Mesendoderm (in vitro differentiated cells): Measurements from ENCODE around the gene ZNF33B.

ENCODE experiments used
- DNase-seq: peaks from one replicate; pipeline ENCODE4 v3.0.0; 2013
- H2AK5ac ChIP-seq: 2 replicates; pipeline ENCODE4 v1.6.1; 2013; ENCODE audit warnings: low read length, inconsistent platforms
- H2BK120ac ChIP-seq: 2 replicates; pipeline ENCODE4 v1.6.1; 2013; ENCODE audit warnings: low read depth, mild to moderate bottlenecking, low read length, moderate library complexity, mixed read lengths
- H2BK15ac ChIP-seq: replicated peaks from 2 replicates; pipeline ENCODE4 v1.6.1; 2013; ENCODE audit warnings: low read depth, mild to moderate bottlenecking, moderate library complexity
- H2BK5ac ChIP-seq: 2 replicates; pipeline ENCODE4 v1.6.1; 2013; ENCODE audit warnings: low read length, inconsistent platforms
- H3K18ac ChIP-seq: 2 replicates; pipeline ENCODE4 v1.6.1; 2013; ENCODE audit warnings: mild to moderate bottlenecking, low read length, mixed read lengths
- H3K23ac ChIP-seq: one replicate; pipeline ENCODE4 v1.6.1; 2013; ENCODE audit warnings: low read length
- H3K27ac ChIP-seq: 2 replicates; pipeline ENCODE4 v1.5.1; 2013; ENCODE audit warnings: low read depth, mild to moderate bottlenecking, inconsistent platforms, low read length, moderate library complexity
- H3K27me3 ChIP-seq: 2 replicates; pipeline ENCODE4 v1.6.1; 2013; ENCODE audit warnings: low read length, control low read depth, mild to moderate bottlenecking, inconsistent platforms; ENCODE audit not compliant: insufficient read depth, poor library complexity
- H3K36me3 ChIP-seq: 2 replicates; pipeline ENCODE4 v1.6.1; 2013; ENCODE audit warnings: low read length, inconsistent platforms; ENCODE audit not compliant: control insufficient read depth, insufficient read depth
- H3K4ac ChIP-seq: one replicate; pipeline ENCODE4 v1.6.1; 2013; ENCODE audit warnings: low read depth, mild to moderate bottlenecking, low read length, moderate library complexity
- H3K4me1 ChIP-seq: 2 replicates; pipeline ENCODE4 v1.6.1; 2013; ENCODE audit warnings: low read depth, low read length, inconsistent platforms; ENCODE audit not compliant: control insufficient read depth
- H3K4me2 ChIP-seq: 2 replicates; pipeline ENCODE4 v1.6.1; 2013; ENCODE audit warnings: low read length
- H3K4me3 ChIP-seq: 2 replicates; pipeline ENCODE4 v1.5.1; 2013; ENCODE audit warnings: mild to moderate bottlenecking, low read length
- H3K56ac ChIP-seq: one replicate; pipeline ENCODE4 v1.6.1; 2013; ENCODE audit warnings: low read length
- H3K79me1 ChIP-seq: 2 replicates; pipeline ENCODE4 v1.6.1; 2013; ENCODE audit warnings: low read length, inconsistent platforms
- H3K79me2 ChIP-seq: 2 replicates; pipeline ENCODE4 v1.6.1; 2013; ENCODE audit warnings: mild to moderate bottlenecking, low read length; ENCODE audit not compliant: control insufficient read depth, insufficient read depth
- H3K9ac ChIP-seq: 2 replicates; pipeline ENCODE4 v1.6.1; 2013; ENCODE audit warnings: low read length, inconsistent platforms
- H4K5ac ChIP-seq: one replicate; pipeline ENCODE4 v1.6.1; 2013; ENCODE audit warnings: low read length
- H4K8ac ChIP-seq: one replicate; pipeline ENCODE4 v1.6.1; 2013; ENCODE audit warnings: low read depth, mild to moderate bottlenecking, control low read depth, low read length, moderate library complexity
- WGBS: extraction: QIAGEN DNeasy Blood & Tissue Kit; methylation state at CpG from one replicate; pipeline ENCODE4 v1.1.7; 2013; ENCODE audit warnings: low lambda C conversion rate, missing lambda C conversion rate; ENCODE audit not compliant: insufficient coverage; ENCODE audit errors: extremely low coverage; 5-methylcytosine and 5-hydroxymethylcytosine counted together

ZNF33B gene

GRCh38 chr10:42632564-42632963 is 5.8 kb downstream of the ZNF33B start:
- H3K4me2 ChIP-seq, result no peak overlapping the region
- H3K56ac ChIP-seq, result no peak overlapping the region
- H3K36me3 ChIP-seq, result peaks cover 3% of the 10 kb centered on the region
- DNase-seq, result no peak
- H3K79me2 ChIP-seq, result peaks cover 2% of the 10 kb centered on the region
- no peak overlapping the region for H2BK5ac ChIP-seq
- H2AK5ac ChIP-seq, result no peak overlapping the region
- H3K27ac ChIP-seq, result no peak overlapping the region
- no peak overlapping the region for H4K5ac ChIP-seq
- H3K4me1 ChIP-seq, result no peaks in the 10 kb centered on the region
- H3K18ac ChIP-seq, result no peak overlapping the region
- H4K8ac ChIP-seq, result no peak overlapping the region
- H3K4ac ChIP-seq, result no peak overlapping the region
- peaks cover 2% of the 10 kb centered on the region for H3K79me1 ChIP-seq
- H3K23ac ChIP-seq, result no peak overlapping the region
- no peak overlapping the region for H2BK15ac ChIP-seq
- H2BK120ac ChIP-seq, result no peak overlapping the region
- no peak overlapping the region for H3K4me3 ChIP-seq
- H3K27me3 ChIP-seq, result no peaks in the 10 kb centered on the region
- H3K9ac ChIP-seq, result no peak overlapping the region
- no CpG with 5 or more reads among the region's 3 CpGs for WGBS

- Histone ChIP-seq H3K56ac (no peak overlapping the region), H4K8ac (no peak overlapping the region), H3K23ac (no peak overlapping the region), H3K79me2 (peaks cover 2% of the 10 kb centered on the region), H3K4me3 (no peak overlapping the region), H3K4ac (no peak overlapping the region), H2AK5ac (no peak overlapping the region), H3K9ac (no peak overlapping the region), H2BK120ac (no peak overlapping the region), H2BK15ac (no peak overlapping the region), H3K79me1 (peaks cover 2% of the 10 kb centered on the region), H3K4me1 (no peaks in the 10 kb centered on the region), H3K27ac (no peak overlapping the region), H3K36me3 (peaks cover 3% of the 10 kb centered on the region), H3K18ac (no peak overlapping the region), H3K27me3 (no peaks in the 10 kb centered on the region), H3K4me2 (no peak overlapping the region), H4K5ac (no peak overlapping the region), H2BK5ac (no peak overlapping the region)
- no CpG with 5 or more reads among the region's 1 CpG for WGBS
- peak; percentile 3 for DNase-seq
Observed at GRCh38 chr10:42630537-42631134, 7.7 kb downstream of the ZNF33B start.

GRCh38 chr10:42623929-42624328 is 14.4 kb downstream of the ZNF33B start:
- Histone ChIP-seq H2BK120ac (no peak overlapping the region), H3K18ac (no peak overlapping the region), H3K27ac (no peak overlapping the region), H3K4me3 (no peak overlapping the region), H2BK5ac (no peak overlapping the region), H3K4ac (no peak overlapping the region), H4K8ac (no peak overlapping the region), H2AK5ac (no peak overlapping the region), H3K79me2 (no peaks in the 10 kb centered on the region), H3K4me2 (no peak overlapping the region), H3K4me1 (no peaks in the 10 kb centered on the region), H3K9ac (no peak overlapping the region), H3K27me3 (no peaks in the 10 kb centered on the region), H3K23ac (no peak overlapping the region), H3K79me1 (no peaks in the 10 kb centered on the region), H3K56ac (no peak overlapping the region), H2BK15ac (no peak overlapping the region), H4K5ac (no peak overlapping the region), H3K36me3 (peaks cover 1% of the 10 kb centered on the region)
- DNase-seq, result no peak
- WGBS, result no CpG with 5 or more reads among the region's 4 CpGs

- Histone ChIP-seq H3K18ac (no peak overlapping the region), H3K9ac (no peak overlapping the region), H3K79me2 (no peaks in the 10 kb centered on the region), H3K79me1 (no peaks in the 10 kb centered on the region), H3K4ac (no peak overlapping the region), H4K5ac (no peak overlapping the region), H2BK5ac (no peak overlapping the region), H4K8ac (no peak overlapping the region), H2BK15ac (no peak overlapping the region), H3K4me2 (no peak overlapping the region), H3K27ac (no peak overlapping the region), H3K36me3 (no peaks in the 10 kb centered on the region), H2AK5ac (no peak overlapping the region), H3K27me3 (no peaks in the 10 kb centered on the region), H3K4me3 (no peak overlapping the region), H2BK120ac (no peak overlapping the region), H3K23ac (no peak overlapping the region), H3K56ac (no peak overlapping the region), H3K4me1 (no peaks in the 10 kb centered on the region)
- no peak for DNase-seq
- WGBS, result no CpG with 5 or more reads among the region's 4 CpGs
Observed at GRCh38 chr10:42618424-42618823, 19.9 kb downstream of the ZNF33B start.

- no peak overlapping the region for H4K5ac ChIP-seq
- H3K18ac ChIP-seq, result no peak overlapping the region
- no peak overlapping the region for H2AK5ac ChIP-seq
- no peak overlapping the region for H3K4me3 ChIP-seq
- H2BK120ac ChIP-seq, result no peak overlapping the region
- no peak overlapping the region for H3K56ac ChIP-seq
- H3K36me3 ChIP-seq, result no peaks in the 10 kb centered on the region
- no peak overlapping the region for H3K4ac ChIP-seq
- no peaks in the 10 kb centered on the region for H3K79me2 ChIP-seq
- H4K8ac ChIP-seq, result no peak overlapping the region
- no peak overlapping the region for H2BK5ac ChIP-seq
- H3K4me2 ChIP-seq, result no peak overlapping the region
- WGBS, result no CpG with 5 or more reads among the region's 3 CpGs
- H3K27ac ChIP-seq, result no peak overlapping the region
- H3K79me1 ChIP-seq, result no peaks in the 10 kb centered on the region
- H3K9ac ChIP-seq, result no peak overlapping the region
- no peak overlapping the region for H3K23ac ChIP-seq
- no peaks in the 10 kb centered on the region for H3K4me1 ChIP-seq
- DNase-seq, result no peak
- H3K27me3 ChIP-seq, result no peaks in the 10 kb centered on the region
- H2BK15ac ChIP-seq, result no peak overlapping the region
Observed at GRCh38 chr10:42615419-42615818, 23.0 kb downstream of the ZNF33B start.

GRCh38 chr10:42609872-42610271 is 28.5 kb downstream of the ZNF33B start:
- Histone ChIP-seq H4K5ac (no peak overlapping the region), H3K18ac (no peak overlapping the region), H4K8ac (no peak overlapping the region), H3K4me2 (no peak overlapping the region), H2AK5ac (no peak overlapping the region), H3K23ac (no peak overlapping the region), H3K9ac (no peak overlapping the region), H3K56ac (no peak overlapping the region), H2BK5ac (no peak overlapping the region), H2BK120ac (no peak overlapping the region), H3K4me3 (no peak overlapping the region), H3K27ac (no peak overlapping the region), H3K27me3 (no peaks in the 10 kb centered on the region), H3K4me1 (no peaks in the 10 kb centered on the region), H2BK15ac (no peak overlapping the region), H3K79me2 (no peaks in the 10 kb centered on the region), H3K4ac (no peak overlapping the region), H3K79me1 (no peaks in the 10 kb centered on the region), H3K36me3 (no peaks in the 10 kb centered on the region)
- WGBS, result no CpG with 5 or more reads among the region's 1 CpG
- DNase-seq, result no peak
